ENCODE measurements around the gene LSS.
"Not testable (repeated sequence)": the region's sequence is repeated elsewhere in the genome, so short reads cannot be mapped to it uniquely, and the experiment has no call there.

The LSS gene

DNA sequence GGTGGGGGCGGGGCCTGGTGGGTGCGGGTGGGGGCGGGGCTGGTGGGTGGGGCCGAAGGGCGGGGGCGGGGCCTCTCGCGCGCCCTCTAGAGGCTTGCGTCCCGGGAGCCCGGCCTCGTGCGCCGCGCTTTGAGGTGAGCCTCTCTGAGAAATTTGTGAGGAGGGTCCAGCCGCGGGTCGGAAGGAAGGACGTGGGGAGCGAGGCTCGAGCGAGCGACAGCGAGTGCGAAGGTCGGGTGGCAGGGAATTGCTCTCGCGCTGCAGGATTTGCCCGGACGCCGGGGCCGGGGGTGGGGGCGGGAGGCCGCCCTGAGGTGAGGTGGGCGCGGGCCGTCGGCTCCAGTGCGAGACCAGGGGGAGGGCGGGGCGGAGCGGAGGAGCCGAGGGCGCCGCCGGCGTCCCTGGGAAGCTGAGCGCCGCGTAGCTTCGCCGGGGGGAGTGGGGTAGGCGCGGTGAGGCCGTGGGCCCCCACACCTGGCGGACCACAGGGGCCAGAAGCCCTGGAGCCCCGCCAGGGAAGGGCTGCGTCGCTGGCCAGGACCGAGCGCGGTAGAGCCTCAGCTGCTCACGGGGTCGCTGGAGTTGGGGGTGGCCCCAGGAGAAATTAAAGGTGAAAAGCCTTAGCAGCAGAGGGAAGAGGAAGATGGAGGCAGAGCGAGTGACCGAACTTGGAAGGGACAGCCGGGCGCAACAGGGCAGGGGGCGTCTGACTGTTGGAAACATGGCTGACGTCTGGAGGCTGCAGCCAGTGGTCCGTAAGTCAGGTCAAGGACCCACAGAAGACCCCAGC, 754 bp upstream of the LSS start:
- no peak; the same call in 1 of the 2 replicates for TF ChIP-seq ZFX (IDR thresholded peaks at IDR 0.05)
- TF ChIP-seq, protein P1, sequence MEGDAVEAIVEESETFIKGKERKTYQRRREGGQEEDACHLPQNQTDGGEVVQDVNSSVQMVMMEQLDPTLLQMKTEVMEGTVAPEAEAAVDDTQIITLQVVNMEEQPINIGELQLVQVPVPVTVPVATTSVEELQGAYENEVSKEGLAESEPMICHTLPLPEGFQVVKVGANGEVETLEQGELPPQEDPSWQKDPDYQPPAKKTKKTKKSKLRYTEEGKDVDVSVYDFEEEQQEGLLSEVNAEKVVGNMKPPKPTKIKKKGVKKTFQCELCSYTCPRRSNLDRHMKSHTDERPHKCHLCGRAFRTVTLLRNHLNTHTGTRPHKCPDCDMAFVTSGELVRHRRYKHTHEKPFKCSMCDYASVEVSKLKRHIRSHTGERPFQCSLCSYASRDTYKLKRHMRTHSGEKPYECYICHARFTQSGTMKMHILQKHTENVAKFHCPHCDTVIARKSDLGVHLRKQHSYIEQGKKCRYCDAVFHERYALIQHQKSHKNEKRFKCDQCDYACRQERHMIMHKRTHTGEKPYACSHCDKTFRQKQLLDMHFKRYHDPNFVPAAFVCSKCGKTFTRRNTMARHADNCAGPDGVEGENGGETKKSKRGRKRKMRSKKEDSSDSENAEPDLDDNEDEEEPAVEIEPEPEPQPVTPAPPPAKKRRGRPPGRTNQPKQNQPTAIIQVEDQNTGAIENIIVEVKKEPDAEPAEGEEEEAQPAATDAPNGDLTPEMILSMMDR (conservative IDR thresholded peaks at IDR 0.05): peak; percentile 67
- peak overlapping the region; percentile 96 for H3K27ac ChIP-seq

DNA sequence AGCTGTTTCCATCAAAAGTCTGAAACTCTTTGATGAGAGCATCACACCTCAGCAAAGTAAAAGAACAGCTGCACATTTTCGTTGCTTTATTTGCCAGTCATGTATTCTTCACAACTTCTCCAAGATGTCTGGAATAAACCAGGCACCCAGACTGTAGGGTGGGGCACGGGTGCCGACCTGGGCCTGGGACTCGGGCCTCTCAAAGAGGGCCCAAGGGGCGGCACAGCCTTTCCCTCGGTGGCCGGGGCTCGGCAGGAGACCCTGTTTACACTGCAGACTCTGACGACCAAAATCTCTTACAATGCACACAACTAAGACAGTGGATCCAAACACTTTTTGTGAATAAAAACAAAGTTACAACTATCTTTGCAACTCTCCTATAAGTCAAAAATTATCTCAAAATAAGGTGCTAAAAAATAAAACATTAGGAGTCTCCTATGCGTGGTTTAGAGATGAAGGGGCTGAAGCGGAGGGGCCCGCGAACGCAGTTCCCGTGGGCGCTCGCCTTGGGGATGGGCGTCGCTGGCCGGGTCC, 696 bp downstream of the LSS start:
- no peak for TF ChIP-seq ZFX (IDR thresholded peaks at IDR 0.05)
- TF ChIP-seq, protein P1 (conservative IDR thresholded peaks at IDR 0.05): no peak
- peak overlapping the region; percentile 93 for H3K27ac ChIP-seq

DNA sequence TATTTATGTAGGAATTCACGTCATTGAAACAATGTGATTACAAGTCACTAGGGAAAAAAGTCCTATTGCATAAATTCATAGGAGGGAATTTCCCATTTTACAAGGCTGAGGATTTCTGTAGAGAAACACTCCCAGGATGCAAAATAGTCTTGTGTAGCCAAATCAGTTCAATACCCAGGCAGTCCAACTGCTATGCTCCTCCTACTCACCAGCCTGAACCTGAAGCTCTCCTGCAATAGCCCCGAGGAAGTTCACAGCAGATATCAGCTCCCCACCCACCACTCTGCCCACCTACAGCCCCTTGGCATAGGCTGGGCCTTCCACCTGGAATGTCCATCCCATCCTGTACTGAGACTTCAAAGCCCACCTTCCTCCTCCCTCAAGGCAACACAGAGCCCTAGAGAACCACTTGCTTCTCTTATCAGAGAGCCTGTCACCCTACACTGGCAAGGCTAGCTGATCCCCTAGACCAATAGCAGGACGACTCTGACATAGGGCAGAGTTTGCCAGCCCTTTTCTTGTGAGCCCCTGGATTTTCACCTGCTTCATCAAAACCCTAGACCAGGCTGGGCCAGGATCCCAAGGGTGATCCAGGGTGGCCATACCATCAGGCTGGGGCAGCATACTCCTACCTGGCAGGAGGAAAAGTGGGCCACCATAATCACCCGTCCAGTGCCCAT, 1.5 kb downstream of the LSS start:
- TF ChIP-seq ZFX (IDR thresholded peaks at IDR 0.05): no peak
- H3K27ac ChIP-seq: peak overlapping the region; percentile 93; the same call in 1 of the 2 replicates

DNA sequence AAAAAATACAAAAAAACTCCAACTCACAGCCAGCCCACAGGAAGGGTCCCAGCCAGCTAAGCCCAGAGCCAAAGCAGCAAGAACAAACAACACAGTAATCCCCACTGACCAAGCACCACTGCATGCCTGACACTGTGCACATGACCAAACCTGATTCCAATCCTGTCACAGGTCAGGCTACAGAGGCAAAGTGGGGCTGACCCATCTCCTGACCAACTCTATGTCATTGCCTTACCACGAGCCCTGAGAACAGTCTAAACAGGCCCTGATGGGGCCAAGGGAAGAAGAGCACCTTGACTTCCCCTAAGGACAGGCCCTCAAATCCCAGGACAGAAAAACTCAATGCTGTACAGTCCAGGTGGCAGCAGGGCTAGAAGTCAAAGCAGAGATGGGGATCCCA, 2.4 kb downstream of the LSS start:
- H3K27ac ChIP-seq: no peak overlapping the region
- TF ChIP-seq, protein P1 (conservative IDR thresholded peaks at IDR 0.05): no peak
- no peak for TF ChIP-seq ZFX (IDR thresholded peaks at IDR 0.05)

DNA sequence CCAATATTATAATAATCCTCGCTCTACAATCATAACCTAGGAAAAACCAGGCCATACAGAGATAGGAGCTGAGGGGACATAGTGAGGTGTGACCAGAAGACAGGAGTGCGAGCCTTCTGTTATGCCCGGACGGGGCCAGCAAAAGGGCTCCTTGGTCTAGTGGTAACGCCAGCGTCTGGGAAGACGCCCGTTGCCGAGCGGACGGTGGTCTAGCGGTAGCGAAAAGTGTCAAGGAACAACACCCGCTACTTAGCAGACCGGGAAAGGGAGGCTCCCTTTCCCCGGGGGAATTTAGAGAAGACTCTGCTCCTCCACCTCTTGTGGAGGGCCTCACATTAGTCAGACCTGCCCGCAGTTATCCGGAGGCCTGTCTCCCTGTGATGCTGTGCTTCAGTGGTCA, 4.9 kb downstream of the LSS start:
- H3K27ac ChIP-seq: not testable (repeated sequence)

DNA sequence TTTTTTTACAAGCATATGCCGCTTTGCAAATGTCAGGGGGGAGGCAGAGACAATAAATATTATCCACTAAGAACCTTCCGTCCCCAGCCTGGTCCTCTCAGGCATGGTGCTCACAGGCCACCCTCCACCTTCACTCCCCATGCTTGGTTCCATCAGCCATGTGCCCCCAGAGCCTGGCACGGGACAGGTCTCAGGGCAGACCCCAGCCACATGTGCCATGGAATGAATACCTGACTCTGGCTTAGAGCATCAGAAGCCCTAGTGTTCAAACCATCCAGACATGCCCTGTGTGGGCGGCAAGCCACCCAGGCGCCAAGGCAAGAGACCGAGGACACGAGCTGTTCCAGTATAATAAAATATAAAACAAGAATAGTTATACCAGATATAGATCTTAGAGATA, 5.4 kb downstream of the LSS start:
- no peak overlapping the region for H3K27ac ChIP-seq
- TF ChIP-seq, protein P1 (conservative IDR thresholded peaks at IDR 0.05): no peak
- TF ChIP-seq ZFX (IDR thresholded peaks at IDR 0.05): no peak

DNA sequence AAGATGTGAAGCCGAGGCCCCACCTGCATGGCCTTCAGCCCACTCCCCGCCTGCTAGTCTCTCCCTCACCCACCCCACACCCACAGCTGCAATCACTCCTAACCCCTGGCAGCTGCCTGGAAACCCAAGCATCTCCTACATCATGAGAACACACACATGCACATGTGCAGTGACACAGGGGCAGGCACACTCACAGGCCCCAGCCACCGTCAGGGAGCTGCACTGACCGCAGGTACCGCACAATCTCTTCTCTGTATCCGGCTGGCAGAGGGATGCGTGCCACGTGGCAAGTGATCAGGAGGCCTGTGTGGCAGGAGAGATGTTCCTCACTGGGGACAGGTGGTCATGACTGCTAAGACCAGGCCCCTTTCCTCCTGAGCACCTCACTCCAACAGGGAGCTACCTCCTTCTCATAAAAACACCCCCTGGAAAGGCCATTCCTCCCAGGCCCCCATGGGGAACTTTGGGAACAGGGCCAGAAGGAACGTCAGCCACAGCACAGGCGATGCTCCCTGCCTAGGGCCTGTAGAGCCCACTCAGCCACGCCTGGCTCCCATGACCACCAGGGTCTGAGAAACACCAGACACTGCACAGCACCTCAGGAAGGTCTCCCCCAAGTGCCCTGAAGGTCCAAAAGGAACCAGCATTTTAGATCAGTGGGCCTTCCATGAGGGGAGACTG, 6.0 kb downstream of the LSS start:
- no peak for TF ChIP-seq ZFX (IDR thresholded peaks at IDR 0.05)
- TF ChIP-seq, protein P1 (conservative IDR thresholded peaks at IDR 0.05): no peak
- H3K27ac ChIP-seq: no peak overlapping the region
